Fibroblast of peridontal ligament (primary cell): ENCODE measurements around the gene NDUFB8.

Experiments
- DNase-seq: peaks from one replicate; pipeline ENCODE4 v3.0.0-alpha.2; 2010; ENCODE audit errors: extremely low read depth

The NDUFB8 gene

DNA sequence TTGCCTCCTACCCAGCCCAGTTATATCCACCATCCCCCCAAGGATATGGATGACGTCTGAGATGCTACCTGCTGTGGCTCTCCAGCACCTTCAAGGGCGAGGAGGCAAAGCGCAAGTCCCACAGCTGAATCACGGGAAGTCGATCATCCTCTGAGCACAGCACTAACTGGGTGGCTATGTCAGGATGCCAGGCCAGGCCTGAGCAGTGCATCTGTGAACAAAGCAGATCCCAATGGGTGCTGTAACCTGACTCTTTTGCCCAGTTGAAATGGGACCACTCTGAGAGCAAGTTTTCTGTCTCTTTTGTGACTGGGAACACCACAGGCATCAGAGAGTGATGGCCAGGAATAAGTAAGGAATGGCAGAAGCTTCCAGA lies 22.3 kb downstream of the NDUFB8 start:
- DNase-seq: no peak

- DNase-seq: peak; percentile 50
These were observed 22.9 kb downstream of the NDUFB8 start for GRCh38 chr10:100506596-100507356.

- no peak for DNase-seq
These were observed 24.5 kb downstream of the NDUFB8 start for GRCh38 chr10:100505164-100505563.

DNA sequence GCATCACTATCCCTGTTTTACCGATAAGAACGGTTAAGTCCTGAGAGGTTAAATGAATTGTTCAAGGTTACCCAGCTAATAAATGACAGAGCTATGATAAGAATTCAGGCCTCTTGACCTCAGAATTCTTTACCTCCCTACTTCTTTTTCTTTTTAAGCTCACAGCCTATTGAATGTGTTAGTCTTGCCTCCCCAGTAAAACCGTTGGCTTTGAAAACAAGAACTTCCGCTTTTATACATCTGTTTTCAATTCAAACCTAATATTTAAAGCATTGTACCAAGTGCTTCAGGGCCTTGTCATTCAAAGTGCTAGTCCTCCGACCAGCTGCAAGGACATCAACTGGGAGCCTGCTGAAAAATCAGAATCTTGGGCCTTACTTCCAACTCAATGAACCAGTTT lies 25.6 kb downstream of the NDUFB8 start:
- DNase-seq: peak; percentile 27

DNA sequence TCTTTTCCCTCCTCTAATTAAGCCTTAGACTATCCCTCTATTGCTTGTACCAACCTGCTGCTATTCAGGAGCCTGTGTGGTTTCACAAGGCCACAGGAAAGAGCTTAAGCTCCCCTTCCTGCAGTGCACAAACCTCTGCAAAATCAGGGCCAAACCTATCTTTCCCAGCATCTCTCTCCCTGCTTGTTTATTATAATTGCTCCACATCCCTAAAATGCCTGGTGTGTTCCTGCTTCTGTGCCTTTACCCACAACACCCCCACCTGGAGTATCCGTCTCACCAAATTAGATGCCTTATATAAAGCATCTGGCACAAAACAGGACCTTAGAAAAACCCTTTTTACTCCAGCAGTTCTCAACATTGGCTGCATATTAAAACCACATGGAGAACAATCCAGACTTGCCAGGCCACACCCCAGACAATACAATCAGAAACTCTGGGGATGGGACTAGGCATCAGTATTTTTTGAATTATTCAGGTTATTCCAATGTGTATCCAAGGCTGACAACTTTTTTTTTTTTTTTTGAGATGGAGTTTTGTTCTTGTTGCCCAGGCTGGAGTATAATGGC lies 26.7 kb downstream of the NDUFB8 start:
- DNase-seq: peak; percentile 52

DNA sequence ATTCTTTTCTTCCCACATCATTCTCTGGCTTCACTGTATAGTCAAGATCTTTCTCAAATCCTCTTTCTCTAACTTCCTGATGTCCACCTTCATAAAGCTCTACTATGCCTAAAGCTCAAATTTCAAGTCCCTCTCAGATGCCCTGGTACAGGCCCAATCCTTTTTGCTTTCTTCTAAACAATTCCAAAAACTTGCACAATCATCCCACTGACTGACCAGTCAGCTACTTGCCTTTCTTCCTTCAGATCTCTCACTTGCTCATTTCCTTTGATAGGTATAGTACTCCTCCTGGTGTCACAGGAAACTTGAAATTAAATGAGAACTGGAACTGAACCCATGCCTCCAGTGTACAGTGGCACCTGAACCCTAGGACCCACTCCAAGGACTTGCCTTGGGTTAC lies 28.2 kb downstream of the NDUFB8 start:
- peak; percentile 49 for DNase-seq

GRCh38 chr10:100498059-100498458 lies 31.6 kb downstream of the NDUFB8 start:
- DNase-seq: no peak

GRCh38 chr10:100496567-100496966 lies 33.1 kb downstream of the NDUFB8 start:
- DNase-seq: no peak

- DNase-seq: no peak
These were observed 39.1 kb downstream of the NDUFB8 start for GRCh38 chr10:100490531-100490930.

DNA sequence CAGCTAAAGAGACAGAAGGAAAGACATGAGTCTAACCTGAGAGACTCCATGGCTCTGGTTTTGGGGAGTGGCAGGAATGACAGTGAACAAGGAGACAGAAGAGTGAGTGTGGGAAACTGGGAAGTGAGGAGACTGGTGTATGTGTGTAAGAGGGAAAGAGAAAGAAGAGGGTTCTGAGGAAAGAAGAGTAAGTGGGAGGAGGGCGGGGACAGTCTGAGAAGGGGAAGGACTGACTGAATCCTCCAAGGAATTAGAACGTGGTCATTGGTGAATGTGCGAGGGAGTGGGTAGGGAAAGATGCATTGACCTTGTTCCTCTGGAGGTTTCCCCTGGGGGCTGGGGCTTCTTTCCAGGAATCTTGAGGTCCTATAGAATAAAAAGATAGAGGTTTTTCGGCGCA lies 40.3 kb downstream of the NDUFB8 start:
- DNase-seq: no peak

GRCh38 chr10:100487529-100487928 lies 42.1 kb downstream of the NDUFB8 start:
- DNase-seq: no peak

GRCh38 chr10:100485801-100486495 lies 43.7 kb downstream of the NDUFB8 start:
- DNase-seq: no peak

DNA sequence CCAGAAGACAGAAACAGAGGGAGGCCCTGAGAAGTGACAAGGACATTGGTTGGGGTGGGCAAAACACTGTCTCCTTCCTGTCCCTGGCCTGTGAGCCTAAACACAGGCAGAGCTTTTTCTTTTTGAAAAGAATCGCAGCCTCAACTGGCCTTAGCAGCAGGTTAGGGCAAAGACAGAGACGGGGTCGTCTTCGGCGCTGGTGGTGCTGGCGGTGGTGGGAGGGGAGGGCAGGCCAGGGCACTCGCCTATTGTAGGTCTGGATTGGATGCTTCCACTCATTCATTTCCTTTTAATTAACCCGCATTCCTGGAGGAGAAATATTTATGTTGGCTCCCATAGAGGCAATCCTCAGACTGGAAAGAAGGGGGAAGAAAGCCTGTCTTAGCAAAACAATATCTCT lies 44.3 kb downstream of the NDUFB8 start:
- DNase-seq: no peak

DNA sequence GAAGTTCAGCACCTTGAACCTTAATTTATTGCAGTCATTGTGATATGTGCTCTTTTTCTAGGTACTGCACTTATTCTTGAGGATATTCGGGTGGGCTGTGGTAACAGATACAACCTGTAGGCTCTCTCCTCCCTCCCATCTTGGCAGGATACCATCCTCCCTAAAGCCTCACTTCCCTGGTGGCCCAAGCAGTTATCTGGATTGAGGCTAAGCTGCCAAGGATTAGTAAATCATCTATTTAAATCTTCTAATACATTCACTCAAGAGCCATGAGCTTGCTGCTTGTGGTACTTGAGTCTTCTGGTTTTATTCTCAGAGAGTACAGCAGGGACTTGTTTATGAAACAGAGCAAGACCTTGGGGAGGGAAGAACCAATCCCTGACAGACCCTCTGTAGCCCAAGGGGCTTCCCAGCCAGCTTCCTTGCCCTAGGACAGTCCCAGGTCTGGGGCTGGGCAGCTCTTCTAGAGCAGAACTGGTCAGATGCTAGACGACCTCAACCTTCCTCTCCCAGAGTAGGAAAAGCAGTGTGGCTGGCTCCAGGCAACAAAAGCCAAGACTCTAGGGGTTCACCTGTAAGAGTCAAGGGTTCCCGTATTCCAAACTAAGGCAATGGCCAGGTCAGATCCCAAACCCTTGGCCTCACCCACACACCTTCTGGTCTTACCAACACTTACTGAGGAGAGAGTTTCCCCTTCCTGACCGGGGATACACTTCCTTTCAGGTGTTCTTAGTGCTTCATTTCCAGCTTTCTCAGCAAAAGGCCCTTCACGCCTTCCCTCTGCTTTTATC lies 45.6 kb downstream of the NDUFB8 start:
- DNase-seq: no peak

GRCh38 chr10:100482834-100483185 lies 46.9 kb downstream of the NDUFB8 start:
- no peak for DNase-seq

- peak; percentile 53 for DNase-seq
These were observed 47.4 kb downstream of the NDUFB8 start for GRCh38 chr10:100482181-100482833.

DNA sequence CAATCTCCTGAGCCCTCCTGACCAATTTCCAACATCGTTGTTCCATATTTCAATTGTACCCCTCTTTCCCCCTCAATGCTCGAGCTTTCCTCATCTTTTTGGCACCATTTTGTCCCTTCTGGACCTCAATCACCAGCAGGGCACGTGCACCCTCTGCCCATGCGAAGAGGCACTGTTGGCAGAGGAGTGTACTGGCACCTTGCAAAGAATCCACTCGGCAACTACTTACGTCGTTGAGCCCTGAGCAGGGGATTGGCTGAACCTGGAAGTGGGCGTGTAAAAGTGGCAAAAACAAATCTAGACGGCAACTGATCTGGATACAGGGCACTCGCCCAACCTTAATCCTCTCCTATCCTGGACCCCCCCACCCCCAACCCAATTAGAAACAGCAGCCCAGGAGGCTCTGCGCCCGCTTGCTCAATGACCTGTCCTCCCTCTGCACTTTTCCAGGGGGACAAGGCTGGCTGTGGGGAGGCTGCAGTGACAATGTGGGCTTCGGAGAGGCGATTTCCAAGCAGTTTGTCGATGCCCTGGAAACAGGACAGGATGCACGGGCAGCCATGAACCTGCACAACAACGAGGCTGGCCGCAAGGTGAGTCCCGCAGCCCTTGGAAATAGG lies 48.1 kb downstream of the NDUFB8 start:
- DNase-seq: peak; percentile 86

- DNase-seq: no peak
These were observed 49.7 kb downstream of the NDUFB8 start for GRCh38 chr10:100480002-100480401.

- no peak for DNase-seq
These were observed 50.6 kb downstream of the NDUFB8 start for GRCh38 chr10:100479037-100479436.

DNA sequence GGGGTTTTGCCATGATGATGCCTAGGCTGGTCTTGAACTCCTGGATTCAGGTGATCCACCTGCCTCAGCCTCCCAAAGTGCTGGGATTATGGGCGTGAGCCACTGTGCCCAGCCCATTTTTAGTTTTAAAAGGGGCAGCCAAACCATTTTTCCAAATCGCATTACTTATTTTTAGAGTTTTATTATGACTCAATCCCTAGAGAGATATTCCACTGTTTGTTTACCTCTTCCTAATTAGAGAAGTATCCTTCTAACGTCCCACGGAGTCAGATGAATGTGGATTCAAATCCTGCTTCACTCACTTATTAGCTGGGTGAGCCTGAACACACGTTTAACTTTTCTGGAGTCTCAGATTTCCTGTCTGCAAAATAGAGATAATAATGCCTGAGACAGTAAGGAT lies 51.7 kb downstream of the NDUFB8 start:
- no peak for DNase-seq
